ENCODE data around the gene CEP104. TPM values are rescaled to one million over a fixed set of nuclear protein-coding genes. Genes with fewer than 3 reads are reported as not detected.

The CEP104 gene
- total RNA-seq, 1 experiment from 2014 or later, result 44.1 TPM

- no peak overlapping the region for H3K4me2 ChIP-seq (ENCODE audit: low read length)
- H3K27me3 ChIP-seq (ENCODE audit: insufficient read depth, low read length), result no peaks in the 10 kb centered on the region
- BruUV-seq (replicated peaks), result no TSS peak
- H3K36me3 ChIP-seq (ENCODE audit: control insufficient read depth in 1 of 2, insufficient read depth in 2 of 2, low read length in 2 of 2), result peaks cover 0 to 13% of the 10 kb centered on the region in 2 experiments; a peak in 3 of 4 replicates
- H2AFZ ChIP-seq (ENCODE audit: low read depth, low read length, poor library complexity, severe bottlenecking), result no peak overlapping the region
- H3K9me3 ChIP-seq (ENCODE audit: control insufficient read depth in 1 of 2, insufficient read depth in 1 of 2, low read depth in 1 of 2, low read length in 2 of 2), result peaks cover 3 to 5% of the 10 kb centered on the region in 2 experiments; a peak in 2 of 4 replicates
- POLR2A ChIA-PET, result no interaction called here
- RAD21 ChIA-PET (ENCODE audit: low non-redundant PET in 1 of 2, low total read pairs in 2 of 2, uncharacterized antibody in 2 of 2, unreplicated experiment in 2 of 2), result no interaction called here
- TF ChIP-seq EZH2phosphoT487 (IDR thresholded peaks at IDR 0.05; ENCODE audit: borderline replicate concordance) (no peak), TCF7L2 (IDR thresholded peaks at IDR 0.05; ENCODE audit: borderline replicate concordance, extremely low read depth, insufficient read depth, insufficient read length) (no peak), ELF1 (IDR thresholded peaks at IDR 0.05; ENCODE audit: borderline replicate concordance, low read depth) (no peak), ZNF274 (IDR thresholded peaks at IDR 0.05; ENCODE audit: low read depth, low read length) (no peak), SP1 (IDR thresholded peaks at IDR 0.05; ENCODE audit: low read depth) (no peak), CBX3 (IDR thresholded peaks at IDR 0.05; ENCODE audit: low read depth) (no peak), ZBTB33 (IDR thresholded peaks at IDR 0.05; ENCODE audit: extremely low read depth, insufficient replicate concordance, low read length) (no peak)
- CTCF ChIA-PET, result no interaction called here
- no peak overlapping the region for H3K4me3 ChIP-seq (replicated peaks in 1 of 2; ENCODE audit: low read depth in 1 of 2, low read length in 2 of 2)
- no peaks in the 10 kb centered on the region for H3K4me1 ChIP-seq (ENCODE audit: control insufficient read depth in 1 of 2, insufficient read depth in 2 of 2, low read length in 2 of 2)
- ATAC-seq (no peak), DNase-seq (ENCODE audit: low read depth, low spot score) (no peak)
- intact Hi-C loops (cut with micrococcal nuclease), result no loop called here
- H3K9ac ChIP-seq (ENCODE audit: low read length), result no peak overlapping the region
- H3K27ac ChIP-seq (ENCODE audit: low read depth, low read length), result no peak overlapping the region
- no peaks in the 10 kb centered on the region for H3K79me2 ChIP-seq (ENCODE audit: insufficient read depth, low read length)
- H3K9me2 ChIP-seq (ENCODE audit: insufficient read depth), result no peaks in the 10 kb centered on the region
- no peaks in the 10 kb centered on the region for H4K20me1 ChIP-seq (ENCODE audit: insufficient read depth)
These were observed 19.7 kb upstream of the CEP104 start for GRCh38 chr1:3876716-3877115.

GRCh38 chr1:3874736-3875135 is 17.7 kb upstream of the CEP104 start:
- no peak overlapping the region for H2AFZ ChIP-seq (ENCODE audit: low read depth, low read length, poor library complexity, severe bottlenecking)
- no peak overlapping the region for H3K27ac ChIP-seq (ENCODE audit: low read depth, low read length)
- no peak overlapping the region for H3K4me3 ChIP-seq (replicated peaks in 1 of 2; ENCODE audit: low read depth in 1 of 2, low read length in 2 of 2)
- intact Hi-C loops (cut with micrococcal nuclease), result no loop called here
- H3K9me3 ChIP-seq (ENCODE audit: control insufficient read depth in 1 of 2, insufficient read depth in 1 of 2, low read depth in 1 of 2, low read length in 2 of 2), result peaks cover 3 to 5% of the 10 kb centered on the region in 2 experiments; a peak in 2 of 4 replicates
- no TSS peak for BruUV-seq (replicated peaks)
- H3K79me2 ChIP-seq (ENCODE audit: insufficient read depth, low read length), result no peaks in the 10 kb centered on the region
- H3K9ac ChIP-seq (ENCODE audit: low read length), result no peak overlapping the region
- peaks cover 0 to 13% of the 10 kb centered on the region in 2 experiments; a peak in 3 of 4 replicates for H3K36me3 ChIP-seq (ENCODE audit: control insufficient read depth in 1 of 2, insufficient read depth in 2 of 2, low read length in 2 of 2)
- H4K20me1 ChIP-seq (ENCODE audit: insufficient read depth), result no peaks in the 10 kb centered on the region
- DNase-seq (ENCODE audit: low read depth, low spot score), result no peak
- H3K9me2 ChIP-seq (ENCODE audit: insufficient read depth), result no peaks in the 10 kb centered on the region
- no peaks in the 10 kb centered on the region for H3K4me1 ChIP-seq (ENCODE audit: control insufficient read depth in 1 of 2, insufficient read depth in 2 of 2, low read length in 2 of 2)
- POLR2A ChIA-PET, result no interaction called here
- no peak overlapping the region for H3K4me2 ChIP-seq (ENCODE audit: low read length)
- no peak for ATAC-seq
- CTCF ChIA-PET, result no interaction called here
- RAD21 ChIA-PET (ENCODE audit: low non-redundant PET in 1 of 2, low total read pairs in 2 of 2, uncharacterized antibody in 2 of 2, unreplicated experiment in 2 of 2), result no interaction called here
- H3K27me3 ChIP-seq (ENCODE audit: insufficient read depth, low read length), result no peaks in the 10 kb centered on the region
- TF ChIP-seq TCF7L2 (IDR thresholded peaks at IDR 0.05; ENCODE audit: borderline replicate concordance, extremely low read depth, insufficient read depth, insufficient read length), result no peak
- no peak for TF ChIP-seq REST (IDR thresholded peaks at IDR 0.05; ENCODE audit: low read depth)
- TF ChIP-seq MAX (IDR thresholded peaks at IDR 0.05), result no peak
- TF ChIP-seq YY1 (IDR thresholded peaks at IDR 0.05; ENCODE audit: extremely low read depth, insufficient replicate concordance, low read depth, low read length), result no peak
- no peak for TF ChIP-seq ATF3 (IDR thresholded peaks at IDR 0.05)
- no peak for TF ChIP-seq SIN3A (IDR thresholded peaks at IDR 0.05; ENCODE audit: low read depth)
- no peak for TF ChIP-seq ZFX (IDR thresholded peaks at IDR 0.05)
- no peak for TF ChIP-seq JUND (IDR thresholded peaks at IDR 0.05)

Data from HCT116 (cell line).